ENCODE measurements around the gene RGS8. TPM values are rescaled to one million over a fixed set of nuclear protein-coding genes. Genes with fewer than 3 reads are reported as not detected.

RGS8 gene
- polyA plus RNA-seq, 1 experiment = not detected

DNA sequence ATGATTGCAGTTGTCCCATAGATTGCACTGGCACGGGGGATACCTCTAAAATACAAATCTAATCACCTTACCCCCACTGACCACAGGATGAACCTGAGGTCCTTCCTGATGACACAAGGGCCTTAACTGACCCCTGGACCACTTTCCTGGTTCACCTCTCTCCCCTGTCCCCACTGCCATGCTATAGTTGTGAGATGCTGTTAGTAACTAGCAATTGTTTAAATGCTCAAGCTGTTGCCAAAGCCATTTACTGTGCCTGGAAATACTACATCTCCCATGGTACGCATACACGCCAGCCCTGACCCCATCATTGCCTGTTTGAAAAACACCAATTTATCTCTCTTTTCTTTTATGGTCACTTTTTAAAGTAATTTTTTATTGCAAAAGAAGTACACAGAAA is 29.1 kb upstream of the RGS8 start:
- ChIA-PET POLR2A (no interaction called here), CTCF (no interaction called here)
- no peak for DNase-seq (ENCODE audit: low read depth, low spot score)
- Histone ChIP-seq H3K27me3 (ENCODE audit: control insufficient read depth, insufficient read depth, low read length) (no peaks in the 10 kb centered on the region), H3K9me3 (ENCODE audit: control insufficient read depth, insufficient read depth, low read length) (no peaks in the 10 kb centered on the region), H3K4me3 (ENCODE audit: low read depth, low read length) (no peak overlapping the region), H3K27ac (ENCODE audit: low read depth, low read length) (no peak overlapping the region)
- TF ChIP-seq, protein P1, sequence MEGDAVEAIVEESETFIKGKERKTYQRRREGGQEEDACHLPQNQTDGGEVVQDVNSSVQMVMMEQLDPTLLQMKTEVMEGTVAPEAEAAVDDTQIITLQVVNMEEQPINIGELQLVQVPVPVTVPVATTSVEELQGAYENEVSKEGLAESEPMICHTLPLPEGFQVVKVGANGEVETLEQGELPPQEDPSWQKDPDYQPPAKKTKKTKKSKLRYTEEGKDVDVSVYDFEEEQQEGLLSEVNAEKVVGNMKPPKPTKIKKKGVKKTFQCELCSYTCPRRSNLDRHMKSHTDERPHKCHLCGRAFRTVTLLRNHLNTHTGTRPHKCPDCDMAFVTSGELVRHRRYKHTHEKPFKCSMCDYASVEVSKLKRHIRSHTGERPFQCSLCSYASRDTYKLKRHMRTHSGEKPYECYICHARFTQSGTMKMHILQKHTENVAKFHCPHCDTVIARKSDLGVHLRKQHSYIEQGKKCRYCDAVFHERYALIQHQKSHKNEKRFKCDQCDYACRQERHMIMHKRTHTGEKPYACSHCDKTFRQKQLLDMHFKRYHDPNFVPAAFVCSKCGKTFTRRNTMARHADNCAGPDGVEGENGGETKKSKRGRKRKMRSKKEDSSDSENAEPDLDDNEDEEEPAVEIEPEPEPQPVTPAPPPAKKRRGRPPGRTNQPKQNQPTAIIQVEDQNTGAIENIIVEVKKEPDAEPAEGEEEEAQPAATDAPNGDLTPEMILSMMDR (IDR thresholded peaks at IDR 0.05; ENCODE audit: low read depth, low read length) = no peak

DNA sequence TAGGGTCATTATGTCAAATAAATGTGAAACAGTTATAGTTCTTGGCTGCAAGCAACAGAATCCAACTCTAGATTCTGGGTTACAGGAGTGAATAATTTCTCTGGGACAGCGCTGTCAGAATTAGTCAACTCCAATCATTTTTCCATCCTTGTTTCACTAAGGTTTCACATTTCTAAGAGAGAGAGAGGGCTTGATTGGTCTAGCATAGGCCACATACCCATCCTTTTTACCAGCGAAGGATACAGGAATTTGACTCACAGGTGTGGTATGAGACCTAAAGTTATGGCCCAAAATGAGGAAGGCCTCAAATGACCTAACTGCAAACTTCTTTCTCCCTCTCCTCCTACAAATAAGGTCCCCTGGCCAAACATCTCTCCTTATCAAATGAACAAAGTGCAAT is 25.5 kb upstream of the RGS8 start:
- no peaks in the 10 kb centered on the region for H3K9me3 ChIP-seq (ENCODE audit: control insufficient read depth, insufficient read depth, low read length)
- ChIA-PET CTCF (no interaction called here), POLR2A (no interaction called here)
- no peak overlapping the region for H3K27ac ChIP-seq (ENCODE audit: low read depth, low read length)
- TF ChIP-seq, protein P1 (IDR thresholded peaks at IDR 0.05; ENCODE audit: low read depth, low read length) = no peak
- H3K4me3 ChIP-seq (ENCODE audit: low read depth, low read length) = no peak overlapping the region
- H3K27me3 ChIP-seq (ENCODE audit: control insufficient read depth, insufficient read depth, low read length) = no peaks in the 10 kb centered on the region
- DNase-seq (ENCODE audit: low read depth, low spot score) = no peak

- no peak overlapping the region for H3K27ac ChIP-seq (ENCODE audit: low read depth, low read length)
- TF ChIP-seq, protein P1 (IDR thresholded peaks at IDR 0.05; ENCODE audit: low read depth, low read length) = no peak
- POLR2A ChIA-PET = no interaction called here
- CTCF ChIA-PET = no interaction called here
- no peak for DNase-seq (ENCODE audit: low read depth, low spot score)
- H3K27me3 ChIP-seq (ENCODE audit: control insufficient read depth, insufficient read depth, low read length) = no peaks in the 10 kb centered on the region
- H3K9me3 ChIP-seq (ENCODE audit: control insufficient read depth, insufficient read depth, low read length) = no peaks in the 10 kb centered on the region
- no peak overlapping the region for H3K4me3 ChIP-seq (ENCODE audit: low read depth, low read length)
Observed at GRCh38 chr1:182709225-182709764, 24.9 kb upstream of the RGS8 start.

- CTCF ChIA-PET = no interaction called here
- TF ChIP-seq, protein P1 (IDR thresholded peaks at IDR 0.05; ENCODE audit: low read depth, low read length) = no peak
- Histone ChIP-seq H3K27ac (ENCODE audit: low read depth, low read length) (no peak overlapping the region), H3K9me3 (ENCODE audit: control insufficient read depth, insufficient read depth, low read length) (no peaks in the 10 kb centered on the region), H3K4me3 (ENCODE audit: low read depth, low read length) (no peak overlapping the region), H3K27me3 (ENCODE audit: control insufficient read depth, insufficient read depth, low read length) (peaks cover 3% of the 10 kb centered on the region)
- DNase-seq (ENCODE audit: low read depth, low spot score) = no peak
- POLR2A ChIA-PET = no interaction called here
Observed at GRCh38 chr1:182707122-182707521, 22.7 kb upstream of the RGS8 start.

DNA sequence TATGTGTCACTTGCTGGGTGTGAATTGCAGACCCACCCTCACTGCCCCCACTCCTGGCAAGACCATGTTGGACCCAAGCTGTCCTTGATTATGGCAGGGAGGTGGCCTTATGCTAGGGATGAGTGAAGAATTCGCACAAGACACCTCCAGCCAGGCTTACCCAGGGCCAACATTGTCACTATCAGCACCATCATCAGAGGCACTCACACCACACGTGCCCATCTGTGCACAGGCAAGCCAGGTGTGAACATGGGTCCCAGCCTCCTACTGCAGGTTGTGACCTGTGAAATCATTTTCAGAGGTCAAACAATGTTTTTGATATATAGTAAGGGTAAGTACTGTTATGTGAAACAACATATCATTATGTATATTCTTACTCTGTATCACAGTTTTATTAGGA is 20.3 kb upstream of the RGS8 start:
- no peak for DNase-seq (ENCODE audit: low read depth, low spot score)
- ChIA-PET CTCF (no interaction called here), POLR2A (no interaction called here)
- TF ChIP-seq, protein P1 (IDR thresholded peaks at IDR 0.05; ENCODE audit: low read depth, low read length) = no peak
- H3K27me3 ChIP-seq (ENCODE audit: control insufficient read depth, insufficient read depth, low read length) = peaks cover 3% of the 10 kb centered on the region
- no peak overlapping the region for H3K4me3 ChIP-seq (ENCODE audit: low read depth, low read length)
- no peaks in the 10 kb centered on the region for H3K9me3 ChIP-seq (ENCODE audit: control insufficient read depth, insufficient read depth, low read length)
- no peak overlapping the region for H3K27ac ChIP-seq (ENCODE audit: low read depth, low read length)
